Endothelial cell of hepatic sinusoid (primary cell): ENCODE measurements around the gene WBP2NL.
"Not testable (repeated sequence)": the region's sequence is repeated elsewhere in the genome, so short reads cannot be mapped to it uniquely, and the experiment has no call there.

ENCODE experiments used
- in situ Hi-C: cut with HindIII; loops from 2 replicates; pipeline ENCODE4 v1.10.0; 2017; ENCODE audit warnings: low sequenced_read_pairs

Gene WBP2NL

GRCh38 chr22:42070517-42071422, 72.2 kb downstream of the WBP2NL start, which contains the start of gene NAGA:
TSS of gene NAGA (minus strand) at chr22:42070812. CDS start at chr22:42070297, 515 bp downstream.
- in situ Hi-C loops: no loop called here

- in situ Hi-C loops: not testable (repeated sequence)
Observed at GRCh38 chr22:42071508-42071907, 72.9 kb downstream of the WBP2NL start.

GRCh38 chr22:42072606-42073330, 74.2 kb downstream of the WBP2NL start:
- in situ Hi-C loops: no loop called here

- in situ Hi-C loops: no loop called here
Observed at GRCh38 chr22:42073621-42074041, 75.0 kb downstream of the WBP2NL start.

- in situ Hi-C loops: no loop called here
Observed at GRCh38 chr22:42074132-42074811, 75.7 kb downstream of the WBP2NL start, which contains the start of gene PHETA2. TSS of gene PHETA2 (plus strand) at chr22:42074248. CDS start at chr22:42077294, 3,046 bp downstream.

GRCh38 chr22:42074846-42075676, 76.5 kb downstream of the WBP2NL start:
- in situ Hi-C loops: no loop called here

DNA sequence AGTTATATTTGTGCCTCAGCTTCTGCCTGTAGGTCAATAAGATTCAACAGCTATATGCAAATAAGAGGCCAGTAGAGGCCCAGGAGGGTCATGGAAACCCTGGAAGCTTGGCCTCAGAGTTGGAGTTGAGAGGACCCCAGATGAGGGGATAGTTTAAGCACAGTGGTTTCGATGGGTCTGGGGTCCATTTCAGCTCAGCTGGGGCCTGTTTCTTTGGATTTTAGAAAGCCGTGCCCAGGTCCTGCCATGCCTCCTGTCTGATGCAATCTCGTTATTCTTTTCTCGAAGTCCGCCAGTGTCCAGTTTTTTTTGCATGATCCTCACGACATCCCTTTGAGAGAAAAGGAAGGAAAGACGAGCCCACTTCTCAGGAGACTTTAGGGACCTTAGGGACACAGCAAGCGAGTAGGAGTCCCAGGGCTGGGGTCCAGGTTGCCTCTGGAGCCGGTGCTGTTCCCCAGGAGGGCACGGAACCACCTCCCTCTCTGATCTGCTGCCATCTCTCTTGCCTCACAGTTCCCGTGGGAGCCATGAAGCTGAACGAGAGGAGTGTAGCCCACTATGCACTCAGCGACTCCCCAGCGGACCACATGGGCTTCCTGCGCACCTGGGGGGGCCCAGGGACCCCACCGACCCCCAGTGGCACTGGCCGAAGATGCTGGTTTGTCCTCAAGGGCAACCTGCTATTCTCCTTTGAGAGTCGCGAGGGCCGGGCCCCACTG, 78.3 kb downstream of the WBP2NL start:
- in situ Hi-C loops: no loop called here

GRCh38 chr22:42077486-42078125, 79.0 kb downstream of the WBP2NL start:
- in situ Hi-C loops: no loop called here
